ENCODE results near the gene HGS.

DNA sequence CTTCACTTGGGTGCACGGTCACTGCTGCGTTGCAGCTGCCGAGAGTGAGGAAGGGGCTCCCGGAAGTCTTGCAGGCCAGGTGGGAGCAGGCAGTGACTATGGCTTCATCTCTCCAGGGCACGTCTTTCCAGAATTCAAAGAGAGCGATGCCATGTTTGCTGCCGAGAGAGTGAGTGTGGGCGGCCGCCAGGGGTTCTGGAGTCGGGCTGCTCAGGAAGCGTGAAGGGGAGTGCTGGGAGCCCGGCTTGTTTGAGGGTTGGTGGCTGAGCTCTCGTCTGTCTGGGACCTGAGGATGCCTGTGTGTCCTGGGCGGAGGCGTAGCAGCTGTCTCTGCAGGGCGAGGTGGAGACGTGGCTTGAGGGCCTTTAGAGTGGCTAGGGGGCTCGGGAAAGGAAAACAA is 6.3 kb downstream of the HGS start:
- TF ChIP-seq POLR2A (IDR thresholded peaks at IDR 0.05; ENCODE audit: low read depth, low read length) (no peak), POLR2AphosphoS5 (IDR thresholded peaks at IDR 0.05; ENCODE audit: low read depth, low read length) (no peak)
